GM21526 (cell line): ENCODE results near the gene PLBD2.

Experiments
- ATAC-seq: cut with Tn5 transposase; IDR thresholded peaks from one replicate; pipeline ENCODE4 v1.9.1; 2021; ENCODE audit warnings: moderate library complexity; ENCODE audit not compliant: unreplicated experiment, low FRiP score

Gene PLBD2, protein sequence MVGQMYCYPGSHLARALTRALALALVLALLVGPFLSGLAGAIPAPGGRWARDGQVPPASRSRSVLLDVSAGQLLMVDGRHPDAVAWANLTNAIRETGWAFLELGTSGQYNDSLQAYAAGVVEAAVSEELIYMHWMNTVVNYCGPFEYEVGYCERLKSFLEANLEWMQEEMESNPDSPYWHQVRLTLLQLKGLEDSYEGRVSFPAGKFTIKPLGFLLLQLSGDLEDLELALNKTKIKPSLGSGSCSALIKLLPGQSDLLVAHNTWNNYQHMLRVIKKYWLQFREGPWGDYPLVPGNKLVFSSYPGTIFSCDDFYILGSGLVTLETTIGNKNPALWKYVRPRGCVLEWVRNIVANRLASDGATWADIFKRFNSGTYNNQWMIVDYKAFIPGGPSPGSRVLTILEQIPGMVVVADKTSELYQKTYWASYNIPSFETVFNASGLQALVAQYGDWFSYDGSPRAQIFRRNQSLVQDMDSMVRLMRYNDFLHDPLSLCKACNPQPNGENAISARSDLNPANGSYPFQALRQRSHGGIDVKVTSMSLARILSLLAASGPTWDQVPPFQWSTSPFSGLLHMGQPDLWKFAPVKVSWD

DNA sequence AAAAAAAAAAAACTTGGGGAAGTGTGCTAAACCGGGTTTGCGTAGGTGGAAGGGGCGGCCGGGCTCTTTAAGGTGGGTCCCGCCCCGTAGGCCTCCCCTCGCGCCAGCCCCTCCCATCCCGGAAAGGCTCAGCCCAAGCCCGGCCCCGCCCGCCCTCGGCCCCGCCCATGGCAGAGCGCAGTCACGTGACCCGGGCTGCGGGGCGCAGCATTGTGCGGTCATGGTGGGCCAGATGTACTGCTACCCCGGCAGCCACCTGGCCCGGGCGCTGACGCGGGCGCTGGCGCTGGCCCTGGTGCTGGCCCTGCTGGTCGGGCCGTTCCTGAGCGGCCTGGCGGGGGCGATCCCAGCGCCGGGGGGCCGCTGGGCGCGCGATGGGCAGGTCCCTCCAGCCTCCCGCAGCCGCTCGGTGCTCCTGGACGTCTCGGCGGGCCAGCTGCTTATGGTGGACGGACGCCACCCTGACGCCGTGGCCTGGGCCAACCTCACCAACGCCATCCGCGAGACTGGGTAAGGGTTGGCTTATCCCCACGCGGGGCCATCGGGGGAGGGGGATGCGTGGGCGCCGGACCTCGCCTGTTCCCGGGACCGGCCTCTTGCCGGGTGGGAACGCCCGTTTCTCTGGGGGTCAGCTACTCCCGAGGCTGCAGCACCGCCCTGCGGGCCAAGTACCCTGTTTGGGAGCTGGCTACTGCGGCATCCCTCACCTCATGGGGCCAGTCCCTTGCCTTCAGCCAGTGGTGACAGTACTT is at the start of gene PLBD2:
Gene PLBD2, plus strand, starts transcription at position 207 of the 752 bp plus-strand sequence. Its CDS starts 14 bp downstream, at position 221.
- ATAC-seq: peak; percentile 93

DNA sequence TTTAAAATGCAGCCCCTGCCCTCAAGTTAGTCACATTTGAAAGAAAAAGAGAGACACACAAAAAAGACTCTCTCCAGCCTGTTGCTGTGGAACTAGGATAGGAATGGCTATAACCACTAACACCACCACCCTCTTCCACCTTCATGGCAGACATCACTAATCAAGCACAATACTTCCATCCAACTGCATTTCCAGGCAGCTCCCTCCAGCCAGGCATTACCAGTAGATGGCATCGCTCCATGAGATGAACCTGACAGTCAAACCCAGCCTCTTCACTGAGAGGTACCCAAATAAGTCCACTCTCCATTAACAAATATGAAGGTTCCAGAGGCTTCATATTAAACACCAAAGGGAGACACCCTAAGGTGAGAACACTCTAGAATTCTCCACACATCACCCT is 47.9 kb upstream of the PLBD2 start:
- no peak for ATAC-seq

DNA sequence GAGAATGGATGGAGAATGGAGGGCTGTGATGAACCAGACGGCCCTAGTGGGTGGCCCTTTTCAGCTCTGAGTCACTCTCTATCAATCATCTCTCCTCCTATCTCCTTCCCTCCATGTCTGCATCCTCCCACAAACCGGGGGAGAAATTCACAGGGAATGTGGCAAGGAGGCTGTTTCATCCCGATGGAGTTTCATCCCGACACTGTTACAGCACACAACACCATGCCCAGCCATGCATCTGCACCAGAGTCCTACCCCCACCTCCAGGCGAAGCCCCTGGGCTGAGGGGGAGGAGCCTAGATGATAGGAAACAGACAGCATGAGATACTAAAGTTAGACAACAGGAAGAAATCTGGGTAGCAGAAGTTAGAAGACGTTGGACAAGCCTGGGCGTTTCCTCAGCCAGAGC is 44.3 kb upstream of the PLBD2 start:
- ATAC-seq: no peak

DNA sequence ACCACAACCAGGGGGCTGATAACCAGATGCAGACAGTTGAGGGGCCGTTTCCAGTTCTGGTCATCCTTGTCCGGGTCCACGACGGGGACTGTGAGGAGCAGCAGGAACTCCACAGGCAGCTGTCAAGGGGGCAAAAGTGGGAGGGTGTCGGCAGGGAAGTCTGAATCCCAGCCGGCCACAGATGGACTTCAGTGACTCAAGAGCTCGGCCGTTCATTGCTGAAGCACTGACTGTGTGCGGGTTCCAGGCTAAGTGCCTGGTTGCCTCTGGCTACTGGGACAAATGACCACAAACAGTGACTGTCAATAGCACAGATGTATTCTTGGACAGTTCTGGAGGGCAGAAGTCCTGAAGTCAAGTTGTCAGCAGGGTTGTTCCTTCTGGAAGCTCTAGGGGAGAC is 43.0 kb upstream of the PLBD2 start:
- no peak for ATAC-seq

DNA sequence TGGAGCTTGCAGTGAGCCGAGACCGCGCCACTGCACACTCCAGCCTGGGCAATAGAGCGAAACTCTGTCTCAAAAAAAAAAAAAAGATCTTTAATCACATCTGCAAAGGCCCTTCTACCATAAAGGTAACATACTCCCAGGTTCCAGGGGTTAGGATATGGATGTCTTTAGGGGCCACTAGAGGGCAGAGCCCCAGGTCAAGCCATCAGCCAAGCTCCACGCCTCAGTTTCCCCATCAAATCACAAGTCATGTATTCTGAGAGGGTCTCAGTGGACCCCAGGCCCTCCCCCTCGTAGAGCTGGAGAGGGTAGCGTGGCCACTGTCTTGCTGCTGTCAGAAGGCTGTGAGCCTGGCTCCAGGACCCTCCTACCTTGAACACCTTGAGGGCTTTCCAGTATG is 42.2 kb upstream of the PLBD2 start:
- ATAC-seq: no peak

DNA sequence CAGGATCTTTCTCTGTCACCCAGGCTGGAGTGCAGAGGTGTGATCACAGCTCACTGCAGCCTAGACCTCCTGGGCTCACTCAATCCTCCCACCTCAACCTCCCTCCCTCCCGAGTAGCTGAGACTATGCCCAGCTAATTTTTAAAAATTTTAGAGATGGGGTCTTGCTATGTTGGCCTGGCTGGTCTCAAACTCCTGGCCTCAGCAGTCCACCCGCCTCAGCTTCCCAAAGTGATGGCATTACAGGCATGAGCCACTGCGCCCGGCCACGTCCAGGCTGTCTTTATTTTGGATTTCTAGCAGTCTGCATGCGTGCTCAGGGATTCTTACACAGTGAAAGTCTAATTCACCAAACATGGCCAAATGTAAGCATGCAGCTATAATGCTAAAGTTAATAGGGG is 41.3 kb upstream of the PLBD2 start:
- ATAC-seq: no peak

DNA sequence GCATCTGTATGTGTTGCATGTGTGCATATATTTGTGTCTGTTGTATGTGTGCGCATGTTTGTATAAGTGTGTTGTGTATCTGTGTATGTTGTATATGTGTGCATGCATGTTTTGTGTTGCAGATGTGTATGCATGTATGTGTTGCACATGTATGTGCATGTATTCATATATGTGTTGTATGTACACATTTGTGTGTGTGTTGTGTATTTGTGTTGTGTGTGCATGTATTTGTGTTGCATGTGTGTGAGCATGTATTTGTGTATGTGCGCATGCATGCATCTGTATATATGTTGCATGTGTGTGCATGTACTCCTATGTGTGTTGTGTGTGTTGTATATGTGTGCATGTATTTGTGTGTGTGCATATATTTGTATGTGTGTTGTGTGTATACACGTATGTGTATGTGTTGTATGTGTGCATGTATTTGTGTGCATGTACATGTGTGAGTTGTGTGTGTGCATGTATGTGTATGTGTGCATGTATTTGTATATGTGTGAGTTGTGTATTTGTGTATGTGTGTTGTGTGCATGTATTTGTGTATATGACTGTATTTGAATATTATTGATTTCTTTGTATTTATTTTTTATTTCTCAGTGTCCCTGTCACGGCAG is 40.2 kb upstream of the PLBD2 start:
- no peak for ATAC-seq

DNA sequence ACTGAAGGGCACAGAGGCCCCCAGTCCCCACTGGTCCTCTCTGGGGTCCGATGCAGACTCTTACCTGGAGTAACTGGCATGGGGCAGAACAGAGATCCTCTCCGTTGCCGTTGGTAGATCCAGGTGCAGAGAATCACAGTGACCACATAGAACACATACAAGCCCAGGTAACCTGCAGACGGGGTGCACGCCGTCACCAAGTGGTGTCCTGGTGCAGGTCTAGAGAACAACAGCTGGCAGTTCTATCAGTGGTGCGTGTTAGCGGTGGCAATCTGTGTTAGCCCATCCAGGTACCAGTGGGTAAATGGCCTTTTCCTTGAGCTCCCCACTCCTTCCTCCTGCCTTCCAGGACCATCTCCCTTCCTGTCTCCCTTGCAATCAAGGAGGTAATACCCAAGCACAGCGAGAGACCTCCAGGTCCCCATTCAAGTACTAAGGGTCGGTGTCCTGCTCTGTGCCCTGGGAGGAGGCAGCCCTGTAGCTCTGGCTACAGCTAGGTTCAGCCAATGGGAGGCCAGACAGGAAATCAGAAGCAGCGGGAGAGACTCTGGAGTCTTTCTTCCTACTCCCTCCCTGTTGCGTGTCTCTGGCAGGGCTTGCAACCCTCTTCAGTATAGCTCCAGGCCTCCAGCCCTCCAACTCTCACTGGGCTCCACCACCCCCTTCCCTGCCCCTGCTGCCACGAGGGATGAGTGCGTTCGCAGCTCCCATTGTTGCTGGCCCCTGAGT is 39.3 kb upstream of the PLBD2 start:
- no peak for ATAC-seq

DNA sequence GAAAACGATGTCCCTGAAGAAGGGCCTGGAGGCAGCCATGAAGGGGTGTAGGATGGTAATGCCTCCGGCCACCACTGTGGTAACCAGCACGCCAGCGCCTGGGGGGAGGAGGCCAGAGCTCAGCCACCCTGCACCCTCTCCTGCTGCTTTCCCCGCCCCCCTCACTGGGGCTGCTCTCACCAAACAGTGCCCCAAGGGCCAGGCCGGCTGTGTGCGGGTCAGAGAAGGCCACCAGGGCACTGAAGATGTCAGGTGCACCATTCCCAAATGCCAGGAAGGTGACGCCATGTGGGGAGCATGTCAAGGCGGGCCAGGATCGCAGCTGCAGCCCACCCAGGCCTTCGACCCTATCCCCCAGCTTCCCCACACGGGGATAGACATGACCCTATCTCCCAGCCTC is 38.0 kb upstream of the PLBD2 start:
- ATAC-seq: no peak

DNA sequence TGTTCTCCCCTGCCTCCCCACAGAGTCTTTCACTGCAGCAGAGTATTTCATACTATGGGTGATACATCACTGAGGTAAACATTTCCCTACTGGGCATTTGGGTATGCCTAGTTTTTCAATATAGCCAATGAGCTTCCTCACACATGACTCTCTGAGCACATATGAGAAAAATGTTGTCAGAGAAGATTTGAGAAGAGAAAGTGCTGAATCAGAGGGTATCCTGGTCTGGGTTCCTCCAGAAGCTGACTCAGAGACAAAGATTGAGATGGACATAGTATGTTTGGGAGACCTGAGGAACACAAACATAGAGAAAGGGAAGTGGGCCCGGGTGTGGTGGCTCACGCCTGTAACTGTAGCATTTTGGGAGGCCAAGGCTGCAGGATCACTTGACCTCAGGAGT is 36.0 kb upstream of the PLBD2 start:
- ATAC-seq: no peak

DNA sequence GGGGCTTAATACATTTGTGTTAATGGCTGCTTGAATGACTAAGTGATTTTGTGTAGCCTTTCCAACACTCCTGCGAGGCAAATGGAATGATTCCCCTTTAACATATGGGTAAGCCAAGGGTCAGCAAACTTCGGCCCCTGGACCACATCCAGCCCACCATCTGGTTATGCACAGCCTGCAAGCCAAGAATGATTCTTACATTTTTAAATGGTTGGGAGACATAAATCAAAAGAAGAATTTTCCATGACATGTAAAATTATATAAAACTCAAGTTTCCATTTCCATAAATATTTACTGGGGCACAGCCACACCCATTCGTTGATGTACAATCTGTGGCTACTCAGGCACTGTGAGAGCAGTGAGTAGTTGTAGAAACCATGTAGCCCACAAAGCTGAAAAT is 32.5 kb upstream of the PLBD2 start:
- ATAC-seq: no peak

DNA sequence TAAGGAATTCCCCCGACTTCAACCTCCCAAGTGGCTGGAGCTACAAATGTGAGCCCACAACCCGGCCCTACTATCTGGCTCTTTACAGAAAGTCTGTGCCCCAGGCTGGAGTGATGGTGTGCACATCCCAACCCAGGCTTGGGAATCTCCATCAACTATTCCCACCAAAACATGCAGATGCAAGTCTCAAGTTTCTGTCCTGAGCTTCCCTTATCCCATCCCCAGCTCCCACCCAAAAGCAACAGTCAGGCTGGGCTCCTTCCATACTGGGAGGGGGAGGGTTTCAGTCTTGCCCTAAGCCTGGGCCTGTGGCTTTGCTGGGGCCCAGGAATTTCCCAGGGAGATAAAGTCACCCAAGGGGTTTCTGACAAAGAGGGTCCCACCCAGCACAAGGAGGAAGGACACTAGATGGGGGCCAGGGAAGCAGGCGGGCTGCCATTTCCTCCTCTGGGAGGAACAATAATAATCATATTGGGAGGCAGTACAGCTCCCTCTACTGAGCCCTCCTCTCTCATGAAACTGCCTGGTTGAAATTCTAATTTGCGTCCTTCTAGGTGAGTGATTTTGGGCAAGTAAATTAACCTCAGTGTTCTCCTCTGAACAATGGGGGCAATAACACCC is 31.5 kb upstream of the PLBD2 start:
- no peak for ATAC-seq

DNA sequence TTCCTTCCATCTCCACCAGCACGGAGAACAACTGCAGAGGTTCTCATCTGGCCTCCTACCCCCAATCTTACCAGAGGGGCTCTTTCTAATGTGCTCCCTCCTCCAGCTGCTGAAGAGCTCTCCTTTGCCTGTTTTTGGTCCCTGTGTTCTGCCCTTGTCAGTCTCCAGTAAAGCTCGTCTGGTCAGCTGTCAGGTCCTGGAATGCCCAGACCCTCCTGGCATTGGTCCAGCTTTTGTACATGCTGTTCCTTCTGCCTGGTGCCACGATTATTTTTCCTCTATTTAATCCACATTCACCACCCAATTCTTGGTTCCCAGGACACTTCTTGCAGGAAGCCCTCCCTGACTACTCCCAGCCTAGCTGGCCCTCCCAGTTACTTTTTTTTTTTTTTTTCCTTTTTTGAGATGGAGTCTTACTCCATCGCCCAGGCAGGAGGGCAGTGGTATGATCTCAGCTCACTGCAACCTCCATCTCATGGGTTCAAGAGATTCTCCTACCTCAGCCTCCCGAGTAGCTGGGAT is 30.0 kb upstream of the PLBD2 start:
- no peak for ATAC-seq

DNA sequence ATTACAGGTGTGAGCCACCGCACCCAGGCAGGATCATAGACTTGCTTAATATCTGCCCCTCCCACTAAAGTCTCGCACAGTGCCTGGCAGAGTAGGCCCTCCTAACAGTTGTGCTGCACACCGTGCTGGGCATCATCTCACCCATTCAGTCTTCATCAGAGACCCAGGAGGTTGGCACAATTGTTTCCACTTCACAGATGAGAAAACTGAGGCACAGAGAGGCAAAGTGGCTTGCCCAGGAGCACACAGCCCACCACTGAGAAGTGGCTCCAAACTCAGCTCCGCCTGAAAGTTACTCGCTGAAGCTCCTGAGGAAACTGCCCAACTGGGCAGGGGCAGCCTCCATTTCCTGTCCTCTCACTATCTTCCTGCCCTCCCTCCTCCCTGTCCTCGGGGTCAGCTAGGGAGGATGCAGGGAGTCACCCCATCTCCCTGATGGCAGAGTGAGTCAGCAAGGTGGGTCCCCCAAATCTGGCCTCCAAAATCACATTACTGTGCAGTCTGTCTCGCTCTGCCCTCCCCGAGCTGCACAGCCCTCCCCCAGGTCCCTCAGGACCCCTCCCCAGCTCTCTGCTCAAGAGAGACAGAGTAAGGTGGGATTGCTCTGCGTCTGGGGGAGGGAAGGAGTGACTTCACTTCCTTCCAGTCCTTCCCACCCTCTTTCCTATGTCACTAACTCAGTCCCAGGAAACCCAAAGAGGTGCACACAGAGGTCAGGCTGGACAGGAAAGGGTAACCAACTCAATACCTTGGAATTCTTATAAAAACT is 29.2 kb upstream of the PLBD2 start:
- ATAC-seq: no peak

DNA sequence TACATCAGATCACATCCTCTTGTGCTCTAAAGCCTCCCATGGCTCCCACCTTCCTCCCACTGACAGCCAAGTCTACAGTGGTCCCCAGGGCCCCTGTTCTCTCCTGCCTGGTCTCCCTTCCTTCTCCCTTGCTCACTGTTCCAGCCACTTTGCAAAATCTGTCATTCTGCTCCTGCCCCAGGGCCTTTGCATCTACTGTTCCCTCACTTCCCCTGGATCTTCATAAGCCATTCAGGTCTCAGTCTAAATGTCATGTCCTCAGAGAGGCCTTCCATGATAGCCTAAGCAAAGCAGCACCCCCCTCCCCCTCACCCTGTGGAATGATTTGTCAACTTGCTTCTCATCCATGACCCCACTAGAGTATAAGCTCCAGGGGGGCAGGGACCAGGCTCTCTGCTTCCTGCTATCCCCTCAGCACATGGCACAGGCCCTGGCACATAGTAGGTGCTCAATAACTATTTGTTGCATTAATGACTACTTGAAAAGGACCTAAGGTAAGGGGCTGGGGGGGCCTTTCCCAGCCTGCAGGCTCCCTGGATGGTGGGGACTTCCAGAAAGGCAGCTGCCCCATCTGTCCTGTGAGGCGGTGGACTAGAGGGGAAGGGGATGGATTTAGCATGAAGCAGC is 28.5 kb upstream of the PLBD2 start:
- ATAC-seq: no peak

DNA sequence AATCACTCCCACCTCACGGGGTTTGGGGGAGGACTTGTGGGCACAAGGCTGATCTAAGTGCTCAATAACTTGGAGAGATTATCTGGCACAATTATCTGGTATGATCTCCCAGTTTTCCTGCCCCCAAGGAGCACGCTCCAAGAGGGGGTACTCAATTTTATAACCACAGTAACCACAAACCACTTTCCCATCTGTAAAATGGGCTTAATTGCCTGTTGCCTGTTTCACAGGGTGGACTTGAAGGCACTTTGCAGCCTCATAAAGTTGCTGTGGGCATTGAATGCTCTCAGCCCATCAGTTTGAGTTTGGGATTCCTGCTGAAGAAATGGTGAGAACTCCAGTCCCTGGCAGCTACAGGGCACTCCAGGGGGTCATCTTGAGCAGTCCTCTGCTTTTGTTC is 27.9 kb upstream of the PLBD2 start:
- no peak for ATAC-seq

DNA sequence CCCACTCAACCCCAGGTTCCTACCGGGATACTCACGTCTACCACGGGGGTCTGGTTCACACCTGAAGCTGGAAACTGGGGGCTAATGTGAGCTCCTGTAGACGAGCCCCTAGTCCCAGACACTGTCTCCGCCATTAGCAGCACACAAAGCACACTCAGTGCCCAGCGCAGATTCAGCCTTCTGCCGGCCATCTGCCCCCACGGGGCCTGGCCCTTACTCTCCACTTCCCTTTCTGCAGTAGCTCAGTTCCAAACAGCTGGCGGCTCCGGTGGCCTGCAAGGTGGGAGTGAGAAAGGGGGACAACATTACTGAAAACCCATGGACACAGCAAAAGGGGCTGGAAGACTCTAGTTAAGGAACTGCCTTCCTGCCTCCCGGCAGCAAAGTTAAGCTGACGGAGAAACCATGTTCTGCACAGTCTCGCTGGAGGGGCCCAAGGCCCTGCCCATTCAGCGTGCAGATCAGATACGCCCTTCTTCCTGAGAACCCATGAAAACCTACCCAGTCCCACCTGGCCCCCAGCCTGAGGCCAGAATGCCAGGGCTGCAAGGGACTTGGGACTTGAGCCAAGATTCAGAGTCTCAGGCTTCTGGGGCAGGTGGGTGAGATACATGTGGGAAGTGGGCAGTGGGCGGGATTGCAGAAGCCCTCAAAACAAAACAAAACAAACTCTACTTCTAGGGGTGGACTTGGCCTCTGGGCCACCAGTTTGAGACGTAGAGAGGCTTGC is 25.5 kb upstream of the PLBD2 start:
- no peak for ATAC-seq

DNA sequence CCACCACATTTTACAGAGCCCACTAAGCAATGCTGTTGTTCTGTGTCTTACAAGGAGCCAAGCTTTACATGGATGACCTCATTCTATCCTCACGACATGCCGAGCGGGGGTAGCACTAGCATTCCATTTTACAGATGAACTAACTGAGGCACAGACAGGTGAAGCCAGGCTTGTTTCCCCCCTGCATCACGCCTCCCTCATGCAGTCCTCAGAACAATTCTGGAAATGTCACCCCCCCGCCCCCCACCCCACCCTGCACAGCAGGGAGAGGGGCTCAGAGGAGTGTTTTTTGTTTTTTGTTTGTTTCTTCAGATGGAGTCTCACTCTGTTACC is 25.0 kb upstream of the PLBD2 start:
- ATAC-seq: no peak
